ENCODE results near the gene TBCEL.

DNA sequence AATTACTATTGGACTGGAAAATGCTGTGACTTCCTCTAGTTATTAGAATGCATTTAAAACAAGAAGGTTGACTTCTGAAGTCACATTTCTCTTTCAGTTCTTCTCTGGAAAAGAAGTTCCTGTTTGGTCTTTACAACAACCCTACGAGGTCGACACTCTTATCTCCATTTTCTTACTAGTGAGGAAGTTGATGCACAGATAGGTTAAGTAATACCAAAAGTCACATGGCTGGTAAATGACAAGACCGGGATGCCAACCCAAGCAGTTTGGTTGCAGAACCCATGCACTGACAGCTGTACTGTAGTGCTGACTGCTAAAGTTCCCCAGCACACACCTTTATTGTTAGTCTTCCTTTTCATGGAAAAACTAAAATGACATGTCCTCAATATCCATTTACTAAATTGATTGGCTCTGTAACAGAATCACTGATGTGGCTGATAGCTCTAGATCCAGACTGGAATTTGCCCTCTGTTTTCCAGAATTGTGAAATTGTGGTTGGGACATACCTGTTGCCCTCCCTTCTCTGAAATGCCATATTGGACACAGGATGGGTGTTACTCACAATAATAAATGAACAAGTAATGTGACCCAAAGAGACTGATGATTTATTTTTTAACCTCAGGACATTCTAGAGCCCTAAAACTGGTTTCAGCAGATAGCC, 67.7 kb downstream of the TBCEL start:
- TF ChIP-seq EZH2phosphoT487 (conservative IDR thresholded peaks at IDR 0.05; ENCODE audit: low read length), result no peak
- TF ChIP-seq, protein P1, sequence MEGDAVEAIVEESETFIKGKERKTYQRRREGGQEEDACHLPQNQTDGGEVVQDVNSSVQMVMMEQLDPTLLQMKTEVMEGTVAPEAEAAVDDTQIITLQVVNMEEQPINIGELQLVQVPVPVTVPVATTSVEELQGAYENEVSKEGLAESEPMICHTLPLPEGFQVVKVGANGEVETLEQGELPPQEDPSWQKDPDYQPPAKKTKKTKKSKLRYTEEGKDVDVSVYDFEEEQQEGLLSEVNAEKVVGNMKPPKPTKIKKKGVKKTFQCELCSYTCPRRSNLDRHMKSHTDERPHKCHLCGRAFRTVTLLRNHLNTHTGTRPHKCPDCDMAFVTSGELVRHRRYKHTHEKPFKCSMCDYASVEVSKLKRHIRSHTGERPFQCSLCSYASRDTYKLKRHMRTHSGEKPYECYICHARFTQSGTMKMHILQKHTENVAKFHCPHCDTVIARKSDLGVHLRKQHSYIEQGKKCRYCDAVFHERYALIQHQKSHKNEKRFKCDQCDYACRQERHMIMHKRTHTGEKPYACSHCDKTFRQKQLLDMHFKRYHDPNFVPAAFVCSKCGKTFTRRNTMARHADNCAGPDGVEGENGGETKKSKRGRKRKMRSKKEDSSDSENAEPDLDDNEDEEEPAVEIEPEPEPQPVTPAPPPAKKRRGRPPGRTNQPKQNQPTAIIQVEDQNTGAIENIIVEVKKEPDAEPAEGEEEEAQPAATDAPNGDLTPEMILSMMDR (IDR thresholded peaks at IDR 0.05; ENCODE audit: insufficient read depth, low read length, poor library complexity, severe bottlenecking), result no peak

Data from SU-DHL-6 (cell line).